Thyroid gland (tissue), 4 donors: Measurements from ENCODE around the gene COP1. TPM values are rescaled to one million over a fixed set of nuclear protein-coding genes. Genes with fewer than 3 reads are reported as not detected.

Source experiments
- DNase-seq, 2 donors: peaks; one replicate each; pipeline ENCODE4 v3.0.0-alpha.2; 2019
- H3K27ac ChIP-seq, 3 donors: fragments of 200-600 bp; sonication (generic); 1 replicate in 2 of 3; 2 replicates in 1 of 3; pipeline ENCODE4 v1.5.1; 2016 to 2019; ENCODE audit warnings: mild to moderate bottlenecking in 1 of 3, moderate library complexity in 1 of 3
- H3K27me3 ChIP-seq: fragments of 200-600 bp; sonication (generic); one replicate; pipeline ENCODE4 v1.5.1; 2019
- H3K36me3 ChIP-seq, 2 donors: fragments of 200-600 bp; sonication (generic); one replicate each; pipeline ENCODE4 v1.5.1; 2016 to 2019
- H3K4me1 ChIP-seq, 2 donors: fragments of 200-600 bp; sonication (generic); one replicate each; pipeline ENCODE4 v1.5.1; 2017 to 2019
- H3K4me3 ChIP-seq, 3 donors: fragments of 200-600 bp; sonication (generic); replicated peaks in 1 of 3; 1 replicate in 2 of 3; 2 replicates in 1 of 3; pipeline ENCODE4 v1.5.1; 2016; ENCODE audit warnings: mild to moderate bottlenecking in 1 of 3
- H3K9me3 ChIP-seq: fragments of 200-600 bp; sonication (generic); one replicate; pipeline ENCODE4 v1.5.1; 2017
- CTCF ChIP-seq, 6 experiments: fragments of 200-600 bp in 3 of 6; fragments of 450-650 bp in 3 of 6; sonication (generic) in 3 of 6; IDR thresholded peaks; one replicate each; pipeline ENCODE4 v1.5.1; 2016 to 2019; ENCODE audit warnings: antibody characterized with exemption in 6 of 6, mild to moderate bottlenecking in 2 of 6, inconsistent platforms in 1 of 6, moderate library complexity in 1 of 6
- POLR2A ChIP-seq, 2 donors: fragments of 450-650 bp; IDR thresholded peaks; one replicate each; pipeline ENCODE4 v1.6.1; 2017; ENCODE audit warnings: antibody characterized with exemption in 2 of 2, mild to moderate bottlenecking in 2 of 2, moderate library complexity in 1 of 2
- WGBS, 2 donors: methylation state at CpG; one replicate each; pipeline ENCODE4 v1.1.5; 2017; 5-methylcytosine and 5-hydroxymethylcytosine counted together
- intact Hi-C: fragments of 100-400 bp; cut with DNase I; formaldehyde crosslinking; loops from one replicate; pipeline ENCODE4 v1.15.1; 2023
- total RNA-seq, 4 donors: library from RNA; depleted of rRNA; stranded (reverse); fragments of >200 nt; gene quantifications; one replicate each; pipeline ENCODE4 v1.2.3, GENCODE V29; 2016

COP1 gene
- total RNA-seq, 4 donors from 2014 or later = 67.8 to 116 (median 78.5) TPM

DNA sequence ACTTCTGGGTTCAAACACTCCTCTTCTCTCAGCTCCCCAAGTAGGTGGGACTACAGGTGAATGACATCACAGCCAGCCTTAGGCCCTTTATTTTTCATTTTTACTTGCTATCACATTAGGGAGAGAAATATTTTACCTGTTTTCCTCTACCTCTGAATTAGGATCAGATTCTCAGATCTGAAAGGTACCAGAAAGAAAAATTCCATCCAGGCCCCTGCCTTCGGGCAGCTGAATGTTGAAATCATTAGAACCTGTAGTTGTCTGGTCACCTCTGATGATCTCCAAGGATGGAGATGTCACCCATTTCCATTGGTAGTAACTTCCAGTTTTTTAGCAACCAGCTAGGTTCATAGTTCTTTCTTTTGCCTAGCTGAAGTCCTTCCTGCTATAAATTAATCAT, 288.1 kb downstream of the COP1 start:
- TF ChIP-seq POLR2A (IDR thresholded peaks at IDR 0.05) = no peak
- TF ChIP-seq CTCF (IDR thresholded peaks at IDR 0.05) = no peak
- WGBS, 2 donors = 86 to 93% methylated on average over 1 of the region's 1 CpG

GRCh38 chr1:175918364-175918801, 288.7 kb downstream of the COP1 start:
- DNase-seq = no peak
- Histone ChIP-seq H3K4me3 (no peak overlapping the region), H3K9me3 (no peaks in the 10 kb centered on the region), H3K36me3 (no peaks in the 10 kb centered on the region), H3K27me3 (no peaks in the 10 kb centered on the region), H3K4me1 (no peaks in the 10 kb centered on the region), H3K27ac (no peak overlapping the region)
- intact Hi-C loops = no loop called here
- TF ChIP-seq CTCF (IDR thresholded peaks at IDR 0.05) = no peak
- no peak for TF ChIP-seq POLR2A (IDR thresholded peaks at IDR 0.05)
- WGBS, 2 donors = 82 to 85% methylated on average over 2 of the region's 2 CpGs

More for the DNA sequence above, 288.1 kb downstream of the COP1 start:
- Histone ChIP-seq H3K27ac (no peak overlapping the region), H3K4me3 (no peak overlapping the region), H3K9me3 (no peaks in the 10 kb centered on the region), H3K4me1 (no peaks in the 10 kb centered on the region), H3K36me3 (no peaks in the 10 kb centered on the region), H3K27me3 (no peaks in the 10 kb centered on the region)
- DNase-seq = no peak
- intact Hi-C loops = no loop called here

GRCh38 chr1:175914115-175914514, 293.0 kb downstream of the COP1 start:
- TF ChIP-seq POLR2A (IDR thresholded peaks at IDR 0.05) = no peak
- no peak for TF ChIP-seq CTCF (IDR thresholded peaks at IDR 0.05)
- 85 to 90% methylated on average over 2 of the region's 2 CpGs for WGBS, 2 donors
- intact Hi-C loops = no loop called here

GRCh38 chr1:175911138-175911537, 295.9 kb downstream of the COP1 start:
- H3K36me3 ChIP-seq = no peaks in the 10 kb centered on the region
- no peak overlapping the region for H3K4me3 ChIP-seq
- no peak overlapping the region for H3K27ac ChIP-seq
- 92 to 97% methylated on average over 1 of the region's 1 CpG for WGBS, 2 donors
- no peaks in the 10 kb centered on the region for H3K9me3 ChIP-seq
- H3K4me1 ChIP-seq = no peaks in the 10 kb centered on the region
- H3K27me3 ChIP-seq = no peaks in the 10 kb centered on the region
- intact Hi-C loops = no loop called here
- DNase-seq = no peak
- no peak for TF ChIP-seq CTCF (IDR thresholded peaks at IDR 0.05)
- TF ChIP-seq POLR2A (IDR thresholded peaks at IDR 0.05) = no peak

More at GRCh38 chr1:175914115-175914514, 293.0 kb downstream of the COP1 start:
- no peaks in the 10 kb centered on the region for H3K4me1 ChIP-seq
- no peak overlapping the region for H3K27ac ChIP-seq
- H3K9me3 ChIP-seq = no peaks in the 10 kb centered on the region
- H3K27me3 ChIP-seq = no peaks in the 10 kb centered on the region
- H3K36me3 ChIP-seq = no peaks in the 10 kb centered on the region
- no peak overlapping the region for H3K4me3 ChIP-seq
- DNase-seq = no peak

GRCh38 chr1:175906370-175906769, 300.7 kb downstream of the COP1 start:
- no peaks in the 10 kb centered on the region for H3K27me3 ChIP-seq
- no peaks in the 10 kb centered on the region for H3K9me3 ChIP-seq
- H3K4me1 ChIP-seq = no peaks in the 10 kb centered on the region
- H3K4me3 ChIP-seq = no peak overlapping the region
- no peak for DNase-seq
- no peak overlapping the region for H3K27ac ChIP-seq
- no peak for TF ChIP-seq POLR2A (IDR thresholded peaks at IDR 0.05)
- no peak for TF ChIP-seq CTCF (IDR thresholded peaks at IDR 0.05)
- WGBS, 2 donors = 83 to 86% methylated on average over 3 of the region's 3 CpGs
- H3K36me3 ChIP-seq = no peaks in the 10 kb centered on the region
- intact Hi-C loops = no loop called here
